ENCODE data around the gene MANEAL.
A peak's percentile ranks its signal among the peaks of the same experiment; 100 is the strongest.

The MANEAL gene

DNA sequence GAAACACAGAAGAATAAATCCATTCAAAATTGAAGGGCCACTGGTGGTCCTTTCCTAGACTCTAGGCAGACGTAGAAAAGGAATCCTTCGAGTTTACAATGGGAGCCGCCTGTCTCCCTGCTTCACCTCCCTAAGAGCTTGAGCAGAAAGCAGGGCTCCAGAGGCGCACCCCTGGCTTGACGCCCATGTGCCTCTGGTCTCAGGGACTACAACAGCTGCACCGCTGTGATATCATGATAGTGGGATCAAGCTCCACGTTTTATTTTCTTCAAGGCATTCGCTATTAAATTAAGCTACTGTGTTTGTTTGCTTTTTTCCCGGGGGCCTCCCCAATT, 13.5 kb downstream of the MANEAL start:
- TF ChIP-seq, protein P1, sequence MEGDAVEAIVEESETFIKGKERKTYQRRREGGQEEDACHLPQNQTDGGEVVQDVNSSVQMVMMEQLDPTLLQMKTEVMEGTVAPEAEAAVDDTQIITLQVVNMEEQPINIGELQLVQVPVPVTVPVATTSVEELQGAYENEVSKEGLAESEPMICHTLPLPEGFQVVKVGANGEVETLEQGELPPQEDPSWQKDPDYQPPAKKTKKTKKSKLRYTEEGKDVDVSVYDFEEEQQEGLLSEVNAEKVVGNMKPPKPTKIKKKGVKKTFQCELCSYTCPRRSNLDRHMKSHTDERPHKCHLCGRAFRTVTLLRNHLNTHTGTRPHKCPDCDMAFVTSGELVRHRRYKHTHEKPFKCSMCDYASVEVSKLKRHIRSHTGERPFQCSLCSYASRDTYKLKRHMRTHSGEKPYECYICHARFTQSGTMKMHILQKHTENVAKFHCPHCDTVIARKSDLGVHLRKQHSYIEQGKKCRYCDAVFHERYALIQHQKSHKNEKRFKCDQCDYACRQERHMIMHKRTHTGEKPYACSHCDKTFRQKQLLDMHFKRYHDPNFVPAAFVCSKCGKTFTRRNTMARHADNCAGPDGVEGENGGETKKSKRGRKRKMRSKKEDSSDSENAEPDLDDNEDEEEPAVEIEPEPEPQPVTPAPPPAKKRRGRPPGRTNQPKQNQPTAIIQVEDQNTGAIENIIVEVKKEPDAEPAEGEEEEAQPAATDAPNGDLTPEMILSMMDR (conservative IDR thresholded peaks at IDR 0.05; ENCODE audit: control insufficient read depth, insufficient read depth, low read depth, low read length) = no peak
- H3K4me3 ChIP-seq (ENCODE audit: control insufficient read depth, low read depth, low read length) = peak overlapping the region; percentile 90
- no peak for DNase-seq (ENCODE audit: low read depth)

DNA sequence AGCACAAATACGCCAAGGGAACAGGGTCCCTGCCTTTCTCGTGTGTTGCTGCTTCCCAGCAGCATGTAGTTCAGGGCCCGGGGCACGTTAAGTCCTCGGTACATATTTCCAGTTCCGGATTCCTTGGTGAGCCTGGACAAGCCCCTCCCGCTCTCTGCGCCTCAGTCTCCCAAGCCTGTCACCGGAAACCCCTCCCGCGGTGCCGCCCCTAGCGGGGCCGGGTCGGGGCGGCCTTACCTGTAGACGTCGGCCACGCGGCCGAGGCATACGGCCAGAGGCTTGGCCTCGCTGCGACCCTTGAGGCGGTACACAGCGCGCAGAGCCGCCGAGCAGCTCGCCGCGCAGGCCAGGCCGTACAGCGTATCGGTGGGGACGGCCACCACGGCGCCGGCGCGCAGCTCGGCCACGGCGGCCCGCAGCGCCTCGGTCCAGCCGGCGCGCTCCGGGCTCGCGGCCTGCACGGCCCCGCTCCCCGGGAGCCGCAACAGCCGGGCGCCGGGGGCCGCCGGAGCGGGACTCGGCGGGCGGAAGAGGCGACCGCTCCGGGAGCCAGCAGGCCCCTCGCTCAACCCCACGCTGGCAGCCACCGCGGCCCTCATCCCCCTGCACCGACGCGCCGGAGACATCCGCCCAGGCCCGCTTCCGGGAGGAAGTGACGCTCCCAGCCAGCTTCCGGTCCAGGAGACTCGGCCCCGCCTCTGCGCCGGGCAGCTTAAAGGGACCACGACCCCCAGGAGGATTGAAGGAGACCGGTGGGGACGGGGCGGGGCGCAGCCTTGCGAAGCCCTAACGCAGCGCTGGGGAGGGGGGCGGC, 14.1 kb downstream of the MANEAL start, which contains the start of the genes C1orf122 and YRDC:
Gene C1orf122 (plus strand): TSS at position 236 of the 814 bp plus-strand sequence. CDS start 615 bp downstream, outside the sequence.
Gene YRDC (minus strand): TSS at position 654 of the 814 bp plus-strand sequence. CDS start 28 bp downstream, at position 626.
- DNase-seq (ENCODE audit: low read depth) = peak; percentile 88
- TF ChIP-seq, protein P1 (conservative IDR thresholded peaks at IDR 0.05; ENCODE audit: control insufficient read depth, insufficient read depth, low read depth, low read length) = no peak
- peak within 1 kb of the TSS; percentile 90 for H3K4me3 ChIP-seq (ENCODE audit: control insufficient read depth, low read depth, low read length)

DNA sequence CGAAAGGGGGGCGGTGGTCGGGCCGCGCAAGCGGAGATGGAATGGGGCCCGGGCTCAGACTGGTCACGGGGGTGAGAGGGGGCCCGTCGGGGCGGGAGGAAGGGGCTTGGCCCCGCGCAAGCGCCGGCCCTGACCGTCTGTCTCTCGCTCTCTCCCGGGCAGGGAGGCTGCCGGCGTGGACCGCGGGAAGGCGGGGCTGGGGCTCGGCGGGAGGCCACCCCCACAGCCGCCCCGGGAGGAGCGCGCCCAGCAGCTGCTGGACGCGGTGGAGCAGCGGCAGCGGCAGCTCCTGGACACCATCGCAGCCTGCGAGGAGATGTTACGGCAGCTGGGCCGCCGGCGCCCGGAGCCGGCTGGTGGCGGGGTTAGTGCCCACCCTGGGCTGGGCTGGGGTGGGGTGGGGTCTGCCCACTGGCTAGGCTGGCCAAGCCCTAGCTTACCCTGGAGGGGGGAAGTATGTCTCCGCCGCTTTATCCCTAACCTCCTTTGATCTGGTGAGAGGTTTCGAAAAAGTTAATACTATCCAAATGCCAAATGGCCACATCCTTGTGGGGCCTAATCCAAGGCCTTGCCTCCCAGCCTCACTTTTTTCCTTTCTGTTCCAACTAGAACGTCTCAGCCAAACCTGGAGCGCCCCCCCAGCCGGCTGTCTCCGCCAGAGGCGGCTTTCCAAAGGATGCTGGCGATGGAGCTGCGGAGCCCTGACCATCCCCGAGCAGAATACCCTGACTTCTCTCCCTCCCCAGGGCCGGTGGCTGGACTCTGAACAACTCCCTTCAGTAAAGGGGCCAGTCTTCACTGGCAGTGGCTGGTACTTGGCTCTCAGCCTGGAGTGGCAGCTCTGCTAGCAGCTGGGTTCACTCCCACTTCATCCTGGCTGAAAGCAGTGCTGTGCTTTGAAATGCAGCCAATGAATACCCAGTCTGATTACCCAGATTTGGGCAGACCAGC, 15.0 kb downstream of the MANEAL start:
- DNase-seq (ENCODE audit: low read depth) = peak; percentile 69
- TF ChIP-seq, protein P1 (conservative IDR thresholded peaks at IDR 0.05; ENCODE audit: control insufficient read depth, insufficient read depth, low read depth, low read length) = no peak
- H3K4me3 ChIP-seq (ENCODE audit: control insufficient read depth, low read depth, low read length) = peak overlapping the region; percentile 90

DNA sequence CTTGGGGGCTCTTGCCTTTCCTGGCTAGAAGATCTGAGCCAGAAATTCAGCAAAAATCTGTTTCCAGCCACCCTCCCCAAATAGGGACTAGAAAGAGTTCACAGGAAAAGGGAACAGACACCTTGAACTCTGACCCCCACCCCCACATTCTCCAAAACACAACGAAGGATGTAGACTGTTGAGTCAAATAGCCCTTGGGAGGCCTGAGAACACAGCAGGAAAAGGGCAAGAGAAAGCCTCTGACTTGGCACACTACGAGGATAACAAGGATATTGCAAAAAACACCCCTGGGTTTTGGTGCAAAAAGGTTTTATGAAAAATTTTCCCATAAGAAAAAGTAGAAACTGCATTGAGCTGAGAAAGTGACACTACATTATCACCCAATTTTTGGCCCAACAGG, 16.3 kb downstream of the MANEAL start:
- peak; percentile 77 for DNase-seq (ENCODE audit: low read depth)
- TF ChIP-seq, protein P1 (conservative IDR thresholded peaks at IDR 0.05; ENCODE audit: control insufficient read depth, insufficient read depth, low read depth, low read length) = no peak
- no peak overlapping the region for H3K4me3 ChIP-seq (ENCODE audit: control insufficient read depth, low read depth, low read length)

DNA sequence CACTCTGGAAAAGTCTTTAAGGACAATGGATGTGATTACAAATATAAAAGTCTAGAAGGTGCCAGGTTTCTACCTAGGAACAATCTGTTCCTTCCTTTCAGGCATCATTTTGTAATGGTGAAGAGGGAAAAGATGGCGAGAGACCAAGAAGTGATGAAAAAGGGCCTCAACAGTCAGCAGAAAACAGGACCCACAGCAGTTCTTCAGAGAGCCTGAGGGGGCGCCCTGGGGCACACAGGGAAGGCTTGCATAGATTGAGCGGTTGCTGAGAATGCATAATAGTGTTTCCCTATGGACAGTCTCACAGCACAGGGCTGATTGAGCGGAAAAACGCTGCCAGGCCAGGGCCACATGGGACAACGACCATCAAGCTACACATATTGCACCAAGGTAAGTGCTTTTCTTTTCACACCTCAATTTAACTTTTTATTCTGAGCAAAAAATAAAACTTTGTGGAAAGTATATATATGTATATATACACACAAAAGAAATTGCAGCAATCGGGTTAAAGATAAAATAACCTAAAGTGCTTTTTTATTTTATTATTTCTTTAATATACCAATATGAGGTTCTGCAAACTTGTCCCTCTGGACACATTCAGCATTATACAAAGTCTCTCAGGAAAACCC, 17.5 kb downstream of the MANEAL start:
- DNase-seq (ENCODE audit: low read depth) = peak; percentile 83
- TF ChIP-seq, protein P1 (conservative IDR thresholded peaks at IDR 0.05; ENCODE audit: control insufficient read depth, insufficient read depth, low read depth, low read length) = peak; percentile 95

DNA sequence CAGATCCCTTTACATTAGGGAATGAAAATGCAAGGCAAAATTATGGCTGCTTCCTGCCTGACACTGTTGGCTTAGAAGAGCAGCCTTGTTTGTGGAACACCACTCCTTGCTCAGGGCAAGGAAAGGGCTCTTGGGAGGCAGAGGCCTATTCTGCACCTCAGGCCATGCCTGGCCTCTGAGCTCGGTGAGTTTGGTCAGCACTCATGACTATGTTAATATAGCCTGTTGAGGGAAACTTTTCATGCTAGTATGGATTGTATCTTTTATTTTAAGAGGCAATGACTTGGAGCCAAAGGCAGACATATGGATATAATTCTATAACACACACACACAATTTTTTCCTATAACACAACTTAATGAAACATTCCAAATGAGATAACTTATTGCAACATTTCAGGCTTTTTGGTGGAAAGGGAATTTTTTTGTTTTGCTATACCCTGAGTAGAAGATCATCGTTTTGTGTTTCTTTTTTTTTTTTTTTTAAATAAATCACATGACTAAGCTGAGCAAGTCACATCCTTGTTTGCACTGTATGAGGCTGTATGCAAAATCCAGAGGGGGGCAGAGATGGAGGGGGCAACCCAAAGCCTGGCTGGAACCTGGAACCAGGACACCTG, 20.0 kb downstream of the MANEAL start:
- TF ChIP-seq, protein P1 (conservative IDR thresholded peaks at IDR 0.05; ENCODE audit: control insufficient read depth, insufficient read depth, low read depth, low read length) = no peak
- no peak for DNase-seq (ENCODE audit: low read depth)
- no peak overlapping the region for H3K4me3 ChIP-seq (ENCODE audit: control insufficient read depth, low read depth, low read length)

More for the DNA sequence above, 17.5 kb downstream of the MANEAL start:
- no peak overlapping the region for H3K4me3 ChIP-seq (ENCODE audit: control insufficient read depth, low read depth, low read length)

All from fibroblast of mammary gland (primary cell).